Measurements from ENCODE around the gene OR11A1.

DNA sequence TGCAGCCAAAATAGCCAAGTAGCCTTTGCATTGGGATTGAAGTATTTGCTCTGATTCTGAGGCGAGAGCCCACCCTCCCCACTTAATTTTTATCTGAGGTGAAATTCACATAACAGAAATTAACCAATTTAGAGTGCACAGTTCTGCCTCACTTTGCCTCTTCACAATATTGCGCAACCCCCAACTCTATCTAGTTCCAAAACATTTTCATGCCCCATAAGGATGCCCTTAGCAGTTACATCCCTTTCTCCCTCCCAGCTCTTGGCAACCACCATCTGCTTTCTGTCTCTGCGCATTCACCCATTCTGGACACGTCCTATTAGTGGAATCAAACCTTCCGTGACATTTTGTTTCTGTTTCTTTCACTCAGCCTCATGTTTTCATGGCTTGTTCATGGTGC is 21.9 kb upstream of the OR11A1 start:
- no peak for TF ChIP-seq POLR2A (IDR thresholded peaks at IDR 0.05)
- TF ChIP-seq, protein P1, sequence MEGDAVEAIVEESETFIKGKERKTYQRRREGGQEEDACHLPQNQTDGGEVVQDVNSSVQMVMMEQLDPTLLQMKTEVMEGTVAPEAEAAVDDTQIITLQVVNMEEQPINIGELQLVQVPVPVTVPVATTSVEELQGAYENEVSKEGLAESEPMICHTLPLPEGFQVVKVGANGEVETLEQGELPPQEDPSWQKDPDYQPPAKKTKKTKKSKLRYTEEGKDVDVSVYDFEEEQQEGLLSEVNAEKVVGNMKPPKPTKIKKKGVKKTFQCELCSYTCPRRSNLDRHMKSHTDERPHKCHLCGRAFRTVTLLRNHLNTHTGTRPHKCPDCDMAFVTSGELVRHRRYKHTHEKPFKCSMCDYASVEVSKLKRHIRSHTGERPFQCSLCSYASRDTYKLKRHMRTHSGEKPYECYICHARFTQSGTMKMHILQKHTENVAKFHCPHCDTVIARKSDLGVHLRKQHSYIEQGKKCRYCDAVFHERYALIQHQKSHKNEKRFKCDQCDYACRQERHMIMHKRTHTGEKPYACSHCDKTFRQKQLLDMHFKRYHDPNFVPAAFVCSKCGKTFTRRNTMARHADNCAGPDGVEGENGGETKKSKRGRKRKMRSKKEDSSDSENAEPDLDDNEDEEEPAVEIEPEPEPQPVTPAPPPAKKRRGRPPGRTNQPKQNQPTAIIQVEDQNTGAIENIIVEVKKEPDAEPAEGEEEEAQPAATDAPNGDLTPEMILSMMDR (IDR thresholded peaks at IDR 0.05) = no peak

Data from adrenal gland (tissue), 5 donors.